Measurements from ENCODE around the gene SPRY2.

GRCh38 chr13:80359778-80360452, 19.0 kb upstream of the SPRY2 start:
- TF ChIP-seq CTCF (IDR thresholded peaks at IDR 0.05; ENCODE audit: low read depth, low read length, poor library complexity, severe bottlenecking), result no peak
- no peak for TF ChIP-seq EZH2phosphoT487 (IDR thresholded peaks at IDR 0.05; ENCODE audit: borderline replicate concordance, low read length)
